Measurements from ENCODE around the gene EHMT1. TPM values are rescaled to one million over a fixed set of nuclear protein-coding genes. Genes with fewer than 3 reads are reported as not detected.

The EHMT1 gene
- polyA plus RNA-seq, 1 of the 3 experiments (the other 2 are of a cell fraction) = 39.5 TPM

DNA sequence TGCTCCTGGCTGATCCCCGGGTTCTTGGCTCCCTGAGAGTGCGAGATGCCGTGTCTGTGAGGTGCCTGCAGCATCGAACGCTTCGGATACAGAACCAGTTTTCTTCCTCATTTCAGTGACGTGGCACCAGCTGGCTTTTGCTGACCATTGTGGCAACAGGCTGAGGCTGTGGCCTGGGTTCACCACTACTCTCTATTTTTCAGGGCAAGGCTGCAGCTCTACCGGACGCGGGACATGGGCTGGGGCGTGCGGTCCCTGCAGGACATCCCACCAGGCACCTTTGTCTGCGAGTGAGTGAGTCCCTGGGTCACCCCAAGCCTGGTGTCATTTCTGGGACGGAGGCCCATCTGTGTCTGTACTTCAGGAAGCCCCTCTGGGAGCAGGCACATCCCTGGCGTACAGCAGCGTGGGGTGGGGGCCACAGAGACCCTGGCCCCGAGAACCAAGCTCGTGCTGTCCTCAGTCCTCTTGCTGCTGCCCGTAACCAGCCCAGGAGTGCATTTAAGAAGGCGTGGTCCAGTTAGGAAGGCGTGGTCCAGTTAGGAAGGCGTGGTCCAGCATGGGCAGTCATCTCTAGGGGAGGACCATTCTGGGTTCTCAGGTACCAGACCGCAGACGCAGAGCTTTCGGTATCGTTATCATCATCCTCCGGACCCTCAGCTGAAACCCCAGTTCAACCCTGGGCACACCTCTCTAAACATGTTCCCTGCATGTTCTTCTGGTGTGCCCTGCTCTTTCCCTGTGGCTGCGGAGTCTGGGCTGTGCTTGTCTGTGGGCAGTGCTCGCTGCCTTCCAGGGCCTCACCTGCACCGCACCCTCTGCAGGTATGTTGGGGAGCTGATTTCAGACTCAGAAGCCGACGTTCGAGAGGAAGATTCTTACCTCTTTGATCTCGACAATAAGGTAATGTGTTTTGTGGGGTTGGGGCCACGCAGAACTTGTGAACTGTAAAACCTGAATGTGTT lies 198.7 kb downstream of the EHMT1 start:
- no peak for DNase-seq
- Histone ChIP-seq H3F3A (replicated peaks; ENCODE audit: insufficient read depth) (no peaks in the 10 kb centered on the region), H3K27ac (ENCODE audit: low read depth in 2 of 2, low read length in 1 of 2) (no peak overlapping the region), H2AFZ (ENCODE audit: low read depth) (no peak overlapping the region), H3K9me2 (no peaks in the 10 kb centered on the region), H3K4me2 (no peak overlapping the region), H3K9ac (no peak overlapping the region), H3K36me3 (replicated peaks in 1 of 2; ENCODE audit: control insufficient read depth in 1 of 2, insufficient read depth in 2 of 2, low read length in 1 of 2) (peaks cover 23 to 69% of the 10 kb centered on the region in 2 experiments), H3K4me3 (ENCODE audit: low read depth in 2 of 2, low read length in 1 of 2) (no peak overlapping the region; a peak in 1 of 4 replicates), H3K9me3 (no peaks in the 10 kb centered on the region), H4K20me1 (ENCODE audit: insufficient read depth) (no peaks in the 10 kb centered on the region), H3K79me2 (ENCODE audit: insufficient read depth) (no peaks in the 10 kb centered on the region; the same call in 1 of the 2 replicates), H3K27me3 (ENCODE audit: insufficient read depth) (no peaks in the 10 kb centered on the region), H3K4me1 (ENCODE audit: control insufficient read depth in 1 of 2, insufficient read depth in 2 of 2, low read depth in 1 of 2, low read length in 1 of 2) (no peaks in the 10 kb centered on the region)
- ChIA-PET CTCF (interaction anchor here (1.1 kb wide), 1 partner anchor 9 kb away, joined by 3 read pairs; no protein-coding TSS in a partner anchor), POLR2A (no interaction called here)
- WGBS (ENCODE audit: low lambda C conversion rate) = 98% methylated on average over 23 of the region's 35 CpGs
- no peak for TF ChIP-seq YY1 (IDR thresholded peaks at IDR 0.05; ENCODE audit: low read depth)
- TF ChIP-seq, protein P1, sequence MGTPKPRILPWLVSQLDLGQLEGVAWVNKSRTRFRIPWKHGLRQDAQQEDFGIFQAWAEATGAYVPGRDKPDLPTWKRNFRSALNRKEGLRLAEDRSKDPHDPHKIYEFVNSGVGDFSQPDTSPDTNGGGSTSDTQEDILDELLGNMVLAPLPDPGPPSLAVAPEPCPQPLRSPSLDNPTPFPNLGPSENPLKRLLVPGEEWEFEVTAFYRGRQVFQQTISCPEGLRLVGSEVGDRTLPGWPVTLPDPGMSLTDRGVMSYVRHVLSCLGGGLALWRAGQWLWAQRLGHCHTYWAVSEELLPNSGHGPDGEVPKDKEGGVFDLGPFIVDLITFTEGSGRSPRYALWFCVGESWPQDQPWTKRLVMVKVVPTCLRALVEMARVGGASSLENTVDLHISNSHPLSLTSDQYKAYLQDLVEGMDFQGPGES (IDR thresholded peaks at IDR 0.05; ENCODE audit: low read depth, low read length) = no peak
- TF ChIP-seq RFX5 (IDR thresholded peaks at IDR 0.05; ENCODE audit: low read length) = no peak
- TF ChIP-seq GATA2 (CRISPR knock-in tag; IDR thresholded peaks at IDR 0.05) = no peak
- TF ChIP-seq, protein P2, sequence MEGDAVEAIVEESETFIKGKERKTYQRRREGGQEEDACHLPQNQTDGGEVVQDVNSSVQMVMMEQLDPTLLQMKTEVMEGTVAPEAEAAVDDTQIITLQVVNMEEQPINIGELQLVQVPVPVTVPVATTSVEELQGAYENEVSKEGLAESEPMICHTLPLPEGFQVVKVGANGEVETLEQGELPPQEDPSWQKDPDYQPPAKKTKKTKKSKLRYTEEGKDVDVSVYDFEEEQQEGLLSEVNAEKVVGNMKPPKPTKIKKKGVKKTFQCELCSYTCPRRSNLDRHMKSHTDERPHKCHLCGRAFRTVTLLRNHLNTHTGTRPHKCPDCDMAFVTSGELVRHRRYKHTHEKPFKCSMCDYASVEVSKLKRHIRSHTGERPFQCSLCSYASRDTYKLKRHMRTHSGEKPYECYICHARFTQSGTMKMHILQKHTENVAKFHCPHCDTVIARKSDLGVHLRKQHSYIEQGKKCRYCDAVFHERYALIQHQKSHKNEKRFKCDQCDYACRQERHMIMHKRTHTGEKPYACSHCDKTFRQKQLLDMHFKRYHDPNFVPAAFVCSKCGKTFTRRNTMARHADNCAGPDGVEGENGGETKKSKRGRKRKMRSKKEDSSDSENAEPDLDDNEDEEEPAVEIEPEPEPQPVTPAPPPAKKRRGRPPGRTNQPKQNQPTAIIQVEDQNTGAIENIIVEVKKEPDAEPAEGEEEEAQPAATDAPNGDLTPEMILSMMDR (IDR thresholded peaks at IDR 0.05) = no peak
- no peak for TF ChIP-seq MXI1 (IDR thresholded peaks at IDR 0.05; ENCODE audit: low read depth, low read length)
- TF ChIP-seq RAD21 (IDR thresholded peaks at IDR 0.05; ENCODE audit: low read length) = no peak
- TF ChIP-seq JUND (IDR thresholded peaks at IDR 0.05) = no peak
- TF ChIP-seq, protein P3, sequence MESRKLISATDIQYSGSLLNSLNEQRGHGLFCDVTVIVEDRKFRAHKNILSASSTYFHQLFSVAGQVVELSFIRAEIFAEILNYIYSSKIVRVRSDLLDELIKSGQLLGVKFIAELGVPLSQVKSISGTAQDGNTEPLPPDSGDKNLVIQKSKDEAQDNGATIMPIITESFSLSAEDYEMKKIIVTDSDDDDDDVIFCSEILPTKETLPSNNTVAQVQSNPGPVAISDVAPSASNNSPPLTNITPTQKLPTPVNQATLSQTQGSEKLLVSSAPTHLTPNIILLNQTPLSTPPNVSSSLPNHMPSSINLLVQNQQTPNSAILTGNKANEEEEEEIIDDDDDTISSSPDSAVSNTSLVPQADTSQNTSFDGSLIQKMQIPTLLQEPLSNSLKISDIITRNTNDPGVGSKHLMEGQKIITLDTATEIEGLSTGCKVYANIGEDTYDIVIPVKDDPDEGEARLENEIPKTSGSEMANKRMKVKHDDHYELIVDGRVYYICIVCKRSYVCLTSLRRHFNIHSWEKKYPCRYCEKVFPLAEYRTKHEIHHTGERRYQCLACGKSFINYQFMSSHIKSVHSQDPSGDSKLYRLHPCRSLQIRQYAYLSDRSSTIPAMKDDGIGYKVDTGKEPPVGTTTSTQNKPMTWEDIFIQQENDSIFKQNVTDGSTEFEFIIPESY (IDR thresholded peaks at IDR 0.05; ENCODE audit: borderline replicate concordance, low read depth) = no peak
- TF ChIP-seq SIN3A (IDR thresholded peaks at IDR 0.05; ENCODE audit: borderline replicate concordance, low read depth, low read length) = no peak
- TF ChIP-seq, protein P4, sequence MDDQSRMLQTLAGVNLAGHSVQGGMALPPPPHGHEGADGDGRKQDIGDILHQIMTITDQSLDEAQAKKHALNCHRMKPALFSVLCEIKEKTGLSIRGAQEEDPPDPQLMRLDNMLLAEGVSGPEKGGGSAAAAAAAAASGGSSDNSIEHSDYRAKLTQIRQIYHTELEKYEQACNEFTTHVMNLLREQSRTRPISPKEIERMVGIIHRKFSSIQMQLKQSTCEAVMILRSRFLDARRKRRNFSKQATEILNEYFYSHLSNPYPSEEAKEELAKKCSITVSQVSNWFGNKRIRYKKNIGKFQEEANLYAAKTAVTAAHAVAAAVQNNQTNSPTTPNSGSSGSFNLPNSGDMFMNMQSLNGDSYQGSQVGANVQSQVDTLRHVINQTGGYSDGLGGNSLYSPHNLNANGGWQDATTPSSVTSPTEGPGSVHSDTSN (IDR thresholded peaks at IDR 0.05) = no peak
